Liver (tissue), 9 donors: ENCODE data around the gene DGCR6. TPM values are rescaled to one million over a fixed set of nuclear protein-coding genes. Genes with fewer than 3 reads are reported as not detected.

Experiments used
- DNase-seq: peaks from one replicate; pipeline ENCODE4 v3.0.0-alpha.2; 2017; ENCODE audit warnings: low spot score
- H3K27ac ChIP-seq, 2 donors: one replicate each; pipeline ENCODE4 v1.7.0; 2013; ENCODE audit warnings: inconsistent platforms in 2 of 2, low read length in 2 of 2, control low read depth in 1 of 2, low read depth in 1 of 2, mild to moderate bottlenecking in 1 of 2
- H3K27me3 ChIP-seq, 4 donors: one replicate each; pipeline versions ENCODE4 v1.6.1 to v1.7.0; 2013; ENCODE audit warnings: low read length in 3 of 4, inconsistent platforms in 1 of 4, mild to moderate bottlenecking in 1 of 4, moderate library complexity in 1 of 4; ENCODE audit not compliant: control insufficient read depth in 4 of 4, insufficient read depth in 4 of 4
- H3K36me3 ChIP-seq, 4 donors: one replicate each; pipeline versions ENCODE4 v1.6.1 to v1.7.0; 2013; ENCODE audit warnings: low read length in 3 of 4, mild to moderate bottlenecking in 3 of 4, low read depth in 1 of 4, moderate library complexity in 1 of 4; ENCODE audit not compliant: control insufficient read depth in 4 of 4, insufficient read depth in 3 of 4
- H3K4me1 ChIP-seq, 4 donors: one replicate each; pipeline versions ENCODE4 v1.6.1 to v1.7.0; 2013; ENCODE audit warnings: low read length in 3 of 4, mild to moderate bottlenecking in 3 of 4, moderate library complexity in 1 of 4; ENCODE audit not compliant: control insufficient read depth in 4 of 4, insufficient read depth in 4 of 4
- H3K4me3 ChIP-seq, 3 donors: one replicate each; pipeline versions ENCODE4 v1.6.1 to v1.7.0; 2013; ENCODE audit warnings: low read length in 3 of 3, control low read depth in 1 of 3, low read depth in 1 of 3, mild to moderate bottlenecking in 1 of 3
- H3K9ac ChIP-seq, 2 donors: one replicate each; pipeline ENCODE4 v1.7.0; 2013; ENCODE audit warnings: low read length in 2 of 2, mild to moderate bottlenecking in 2 of 2, moderate library complexity in 2 of 2, control low read depth in 1 of 2, low read depth in 1 of 2
- H3K9me3 ChIP-seq, 4 donors: one replicate each; pipeline versions ENCODE4 v1.6.1 to v1.7.0; 2013; ENCODE audit warnings: low read length in 3 of 4; ENCODE audit not compliant: control insufficient read depth in 4 of 4
- FOXA2 ChIP-seq: IDR thresholded peaks from 2 replicates; pipeline ENCODE4 v1.6.1; 2016; ENCODE audit warnings: antibody characterized with exemption
- GABPA ChIP-seq, 2 donors: IDR thresholded peaks in 1 of 2; conservative IDR thresholded peaks in 1 of 2; 2 replicates each; pipeline ENCODE4 v1.6.1; 2016; ENCODE audit warnings: antibody characterized with exemption in 2 of 2, mild to moderate bottlenecking in 1 of 2, moderate library complexity in 1 of 2
- HNF4A ChIP-seq, 2 donors: conservative IDR thresholded peaks; 2 replicates each; pipeline ENCODE4 v1.6.1; 2016; ENCODE audit warnings: antibody characterized with exemption in 2 of 2, mild to moderate bottlenecking in 2 of 2
- JUND ChIP-seq, 2 donors: IDR thresholded peaks; 2 replicates each; pipeline ENCODE4 v1.6.1; 2016; ENCODE audit warnings: antibody characterized with exemption in 2 of 2
- NR2F2 ChIP-seq: IDR thresholded peaks from 2 replicates; pipeline ENCODE4 v1.6.1; 2016; ENCODE audit warnings: antibody characterized with exemption
- RAD21 ChIP-seq, 2 donors: IDR thresholded peaks; 2 replicates each; pipeline ENCODE4 v1.6.1; 2016; ENCODE audit warnings: antibody characterized with exemption in 2 of 2, mild to moderate bottlenecking in 2 of 2
- RXRA ChIP-seq, 2 donors: IDR thresholded peaks; 2 replicates each; pipeline ENCODE4 v1.6.1; 2017 to 2018; ENCODE audit warnings: antibody characterized with exemption in 2 of 2, mild to moderate bottlenecking in 1 of 2
- TAF1 ChIP-seq: conservative IDR thresholded peaks from 2 replicates; pipeline ENCODE4 v1.6.1; 2016; ENCODE audit warnings: antibody characterized with exemption, mild to moderate bottlenecking
- YY1 ChIP-seq: IDR thresholded peaks from 2 replicates; pipeline ENCODE4 v1.6.1; 2016; ENCODE audit warnings: antibody characterized with exemption, mild to moderate bottlenecking
- WGBS: extraction: QIAGEN DNeasy Blood & Tissue Kit; methylation state at CpG from one replicate; pipeline ENCODE4 v1.1.7; 2013; 5-methylcytosine and 5-hydroxymethylcytosine counted together
- polyA plus RNA-seq, 2 donors: library from polyadenylated mRNA; stranded (reverse) in 1 of 2; unstranded in 1 of 2; fragments of 200-250 nt in 1 of 2; fragments of >200 nt in 1 of 2; fragmentation: Nextera tagmentation in 1 of 2; extraction: Ambion mirVana in 1 of 2; gene quantifications; one replicate each; pipeline versions ENCODE4 v1.2.1 to v1.2.3, GENCODE V29; 2013 to 2015
- total RNA-seq, 2 donors: library from RNA; depleted of rRNA; stranded (reverse); fragments of >200 nt; gene quantifications; one replicate each; pipeline ENCODE4 v1.2.3, GENCODE V29; 2014
- TF ChIP-seq, protein P1 (sequence below): IDR thresholded peaks from 2 replicates; pipeline ENCODE4 v1.6.1; 2016; ENCODE audit warnings: antibody characterized with exemption, mild to moderate bottlenecking
- TF ChIP-seq, protein P2 (sequence below): fragments of 150-350 bp; IDR thresholded peaks from 2 replicates; pipeline ENCODE4 v1.5.1; 2017; ENCODE audit warnings: improper control_type of control experiment, low read depth, low read length; ENCODE audit not compliant: missing input control
- TF ChIP-seq, protein P3 (sequence below): IDR thresholded peaks from 2 replicates; pipeline ENCODE4 v1.6.1; 2016; ENCODE audit warnings: antibody characterized with exemption
- TF ChIP-seq, protein P4 (sequence below): IDR thresholded peaks from 2 replicates; pipeline ENCODE4 v1.6.1; 2016; ENCODE audit warnings: antibody characterized with exemption
- donor health status: healthy.
- donor health status: healthy.
- donor health status: healthy.
- donor health status: healthy.
- donor health status: healthy.

DGCR6 gene
- total and polyA plus RNA-seq, 4 donors: 0.92 to 1.5 (median 1.2) TPM

DNA sequence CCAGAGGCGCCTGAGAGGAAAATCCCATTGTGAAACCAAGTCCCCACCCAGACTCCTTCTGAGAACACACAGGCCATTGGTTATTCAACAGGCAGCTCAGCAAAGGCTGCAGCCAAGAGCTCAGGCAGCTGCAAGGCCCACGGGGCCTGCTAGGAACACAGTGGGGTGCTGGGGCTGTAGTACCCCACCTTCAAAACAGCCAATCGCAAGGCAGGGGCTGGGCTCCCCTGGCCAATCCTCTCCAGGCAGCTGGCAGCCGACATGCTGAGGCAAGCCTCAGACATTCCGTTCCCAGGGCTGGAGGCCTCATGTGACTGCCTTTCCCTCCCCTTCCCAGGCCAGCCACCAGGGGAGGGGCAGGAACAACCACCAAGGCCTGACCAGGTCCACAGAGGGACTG, 23.3 kb downstream of the DGCR6 start:
- Histone ChIP-seq H3K27ac (no peak overlapping the region), H3K4me3 (no peak overlapping the region), H3K36me3 (no peaks in the 10 kb centered on the region), H3K27me3 (no peaks in the 10 kb centered on the region), H3K9ac (no peak overlapping the region), H3K4me1 (no peaks in the 10 kb centered on the region), H3K9me3 (no peaks in the 10 kb centered on the region)
- TF ChIP-seq NR2F2 (no peak), RAD21 (IDR thresholded peaks at IDR 0.05) (no peak), TAF1 (no peak)
- 67% methylated on average over 1 of the region's 5 CpGs for WGBS
- no peak for DNase-seq

DNA sequence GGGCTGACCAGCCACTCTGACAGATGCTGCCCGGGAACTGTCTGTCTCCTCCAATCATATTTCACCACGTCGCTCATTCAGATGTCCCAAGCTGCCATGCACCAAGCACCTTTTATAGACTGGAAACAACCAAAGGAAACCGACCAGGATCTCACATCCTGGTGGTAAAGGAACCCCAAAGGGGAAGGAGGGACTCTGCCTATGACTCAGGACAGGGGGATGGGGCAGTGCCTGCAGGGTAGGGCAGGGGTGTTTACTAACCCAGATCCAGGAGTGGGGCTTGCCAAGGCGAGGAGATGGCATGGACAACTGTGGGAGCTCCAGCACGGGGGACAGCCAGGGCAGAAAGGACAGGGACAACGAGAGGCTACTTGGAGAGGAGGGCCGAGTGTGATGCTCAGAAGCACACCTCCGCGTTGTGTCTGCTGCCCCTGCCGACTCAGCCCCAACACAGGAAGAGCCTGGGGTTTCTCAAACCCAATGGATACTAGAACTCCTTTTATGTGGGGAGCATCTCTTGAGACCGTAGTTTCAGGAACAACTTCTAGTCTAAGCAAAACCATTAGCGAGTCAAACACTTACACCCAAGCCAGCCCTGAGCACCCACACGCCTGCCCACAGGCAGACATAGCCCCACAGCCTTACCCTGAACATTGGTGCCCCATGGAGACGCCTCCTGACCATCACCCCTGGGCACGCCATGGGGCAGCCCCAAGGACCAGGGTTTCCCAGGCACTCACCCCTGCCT, 26.0 kb downstream of the DGCR6 start:
- no peak for DNase-seq
- TF ChIP-seq GABPA (IDR thresholded peaks at IDR 0.05 in 1 of 2, conservative IDR thresholded peaks at IDR 0.05 in 1 of 2): no peak
- TF ChIP-seq RAD21 (IDR thresholded peaks at IDR 0.05): no peak
- no peak for TF ChIP-seq RXRA (IDR thresholded peaks at IDR 0.05)
- no peak for TF ChIP-seq FOXA2
- no peak for TF ChIP-seq JUND (IDR thresholded peaks at IDR 0.05)
- TF ChIP-seq, protein P1, sequence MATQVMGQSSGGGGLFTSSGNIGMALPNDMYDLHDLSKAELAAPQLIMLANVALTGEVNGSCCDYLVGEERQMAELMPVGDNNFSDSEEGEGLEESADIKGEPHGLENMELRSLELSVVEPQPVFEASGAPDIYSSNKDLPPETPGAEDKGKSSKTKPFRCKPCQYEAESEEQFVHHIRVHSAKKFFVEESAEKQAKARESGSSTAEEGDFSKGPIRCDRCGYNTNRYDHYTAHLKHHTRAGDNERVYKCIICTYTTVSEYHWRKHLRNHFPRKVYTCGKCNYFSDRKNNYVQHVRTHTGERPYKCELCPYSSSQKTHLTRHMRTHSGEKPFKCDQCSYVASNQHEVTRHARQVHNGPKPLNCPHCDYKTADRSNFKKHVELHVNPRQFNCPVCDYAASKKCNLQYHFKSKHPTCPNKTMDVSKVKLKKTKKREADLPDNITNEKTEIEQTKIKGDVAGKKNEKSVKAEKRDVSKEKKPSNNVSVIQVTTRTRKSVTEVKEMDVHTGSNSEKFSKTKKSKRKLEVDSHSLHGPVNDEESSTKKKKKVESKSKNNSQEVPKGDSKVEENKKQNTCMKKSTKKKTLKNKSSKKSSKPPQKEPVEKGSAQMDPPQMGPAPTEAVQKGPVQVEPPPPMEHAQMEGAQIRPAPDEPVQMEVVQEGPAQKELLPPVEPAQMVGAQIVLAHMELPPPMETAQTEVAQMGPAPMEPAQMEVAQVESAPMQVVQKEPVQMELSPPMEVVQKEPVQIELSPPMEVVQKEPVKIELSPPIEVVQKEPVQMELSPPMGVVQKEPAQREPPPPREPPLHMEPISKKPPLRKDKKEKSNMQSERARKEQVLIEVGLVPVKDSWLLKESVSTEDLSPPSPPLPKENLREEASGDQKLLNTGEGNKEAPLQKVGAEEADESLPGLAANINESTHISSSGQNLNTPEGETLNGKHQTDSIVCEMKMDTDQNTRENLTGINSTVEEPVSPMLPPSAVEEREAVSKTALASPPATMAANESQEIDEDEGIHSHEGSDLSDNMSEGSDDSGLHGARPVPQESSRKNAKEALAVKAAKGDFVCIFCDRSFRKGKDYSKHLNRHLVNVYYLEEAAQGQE: no peak
- TF ChIP-seq, protein P2, sequence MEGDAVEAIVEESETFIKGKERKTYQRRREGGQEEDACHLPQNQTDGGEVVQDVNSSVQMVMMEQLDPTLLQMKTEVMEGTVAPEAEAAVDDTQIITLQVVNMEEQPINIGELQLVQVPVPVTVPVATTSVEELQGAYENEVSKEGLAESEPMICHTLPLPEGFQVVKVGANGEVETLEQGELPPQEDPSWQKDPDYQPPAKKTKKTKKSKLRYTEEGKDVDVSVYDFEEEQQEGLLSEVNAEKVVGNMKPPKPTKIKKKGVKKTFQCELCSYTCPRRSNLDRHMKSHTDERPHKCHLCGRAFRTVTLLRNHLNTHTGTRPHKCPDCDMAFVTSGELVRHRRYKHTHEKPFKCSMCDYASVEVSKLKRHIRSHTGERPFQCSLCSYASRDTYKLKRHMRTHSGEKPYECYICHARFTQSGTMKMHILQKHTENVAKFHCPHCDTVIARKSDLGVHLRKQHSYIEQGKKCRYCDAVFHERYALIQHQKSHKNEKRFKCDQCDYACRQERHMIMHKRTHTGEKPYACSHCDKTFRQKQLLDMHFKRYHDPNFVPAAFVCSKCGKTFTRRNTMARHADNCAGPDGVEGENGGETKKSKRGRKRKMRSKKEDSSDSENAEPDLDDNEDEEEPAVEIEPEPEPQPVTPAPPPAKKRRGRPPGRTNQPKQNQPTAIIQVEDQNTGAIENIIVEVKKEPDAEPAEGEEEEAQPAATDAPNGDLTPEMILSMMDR: no peak
- TF ChIP-seq, protein P3, sequence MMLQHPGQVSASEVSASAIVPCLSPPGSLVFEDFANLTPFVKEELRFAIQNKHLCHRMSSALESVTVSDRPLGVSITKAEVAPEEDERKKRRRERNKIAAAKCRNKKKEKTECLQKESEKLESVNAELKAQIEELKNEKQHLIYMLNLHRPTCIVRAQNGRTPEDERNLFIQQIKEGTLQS: no peak
- TF ChIP-seq YY1: no peak
- TF ChIP-seq, protein P4, sequence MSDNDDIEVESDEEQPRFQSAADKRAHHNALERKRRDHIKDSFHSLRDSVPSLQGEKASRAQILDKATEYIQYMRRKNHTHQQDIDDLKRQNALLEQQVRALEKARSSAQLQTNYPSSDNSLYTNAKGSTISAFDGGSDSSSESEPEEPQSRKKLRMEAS: no peak
- TF ChIP-seq HNF4A (conservative IDR thresholded peaks at IDR 0.05): no peak
- no peak for TF ChIP-seq TAF1
- no peak for TF ChIP-seq NR2F2
- Histone ChIP-seq H3K27me3 (no peaks in the 10 kb centered on the region), H3K4me3 (no peak overlapping the region), H3K9me3 (no peaks in the 10 kb centered on the region), H3K9ac (no peak overlapping the region), H3K27ac (no peak overlapping the region), H3K4me1 (no peaks in the 10 kb centered on the region), H3K36me3 (no peaks in the 10 kb centered on the region)
- WGBS: no CpG with 5 or more reads among the region's 16 CpGs
